NCI-H128 (cell line): ENCODE measurements around the gene OR2W1.
A peak's percentile ranks its signal among the peaks of the same experiment; 100 is the strongest.

Experiments used
- DNase-seq: peaks from one replicate; lab custom pipeline; 2025; ENCODE audit not compliant: unreplicated experiment; lab: John Stamatoyannopoulos, UW

The OR2W1 gene, protein sequence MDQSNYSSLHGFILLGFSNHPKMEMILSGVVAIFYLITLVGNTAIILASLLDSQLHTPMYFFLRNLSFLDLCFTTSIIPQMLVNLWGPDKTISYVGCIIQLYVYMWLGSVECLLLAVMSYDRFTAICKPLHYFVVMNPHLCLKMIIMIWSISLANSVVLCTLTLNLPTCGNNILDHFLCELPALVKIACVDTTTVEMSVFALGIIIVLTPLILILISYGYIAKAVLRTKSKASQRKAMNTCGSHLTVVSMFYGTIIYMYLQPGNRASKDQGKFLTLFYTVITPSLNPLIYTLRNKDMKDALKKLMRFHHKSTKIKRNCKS

DNA sequence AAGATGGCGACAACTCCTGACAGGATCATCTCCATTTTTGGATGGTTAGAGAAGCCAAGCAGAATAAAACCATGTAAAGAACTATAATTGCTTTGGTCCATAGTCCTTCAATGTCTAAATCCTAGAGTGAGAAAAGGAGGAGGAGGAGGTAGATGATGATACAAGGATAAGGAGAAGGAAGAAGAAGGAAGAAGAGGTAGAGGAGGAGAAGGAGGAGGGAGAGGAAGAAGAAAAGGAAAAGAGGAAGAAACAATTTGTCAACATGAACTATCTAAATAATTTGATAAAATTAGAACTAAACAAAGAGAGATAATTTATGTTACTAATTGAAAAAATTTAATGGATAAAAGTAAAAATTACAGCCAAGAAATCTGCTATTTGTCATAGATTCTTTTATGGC is at the start of gene OR2W1:
OR2W1 (minus strand) TSS at position 101 of the 400 bp plus-strand sequence; CDS start at position 101, 0 bp downstream.
- no peak for DNase-seq

DNA sequence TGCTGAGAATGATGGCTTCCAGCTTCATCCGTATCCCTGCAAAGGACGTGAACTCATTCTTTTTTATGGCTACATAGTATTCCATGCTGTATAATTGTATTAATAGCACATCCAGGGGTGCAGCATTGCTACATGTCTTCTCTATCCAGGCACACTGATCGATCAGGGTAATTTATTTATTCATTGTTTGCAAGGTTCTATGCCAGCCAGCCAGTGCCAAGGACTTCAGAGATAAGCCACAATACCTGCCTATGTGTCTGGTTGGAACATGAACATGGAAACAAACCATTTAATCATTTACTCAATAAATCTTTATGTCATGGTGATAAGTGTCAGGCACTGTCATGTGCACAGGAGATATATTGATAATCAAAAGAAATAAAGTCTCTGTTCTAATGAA is 48.0 kb upstream of the OR2W1 start:
- DNase-seq = no peak

DNA sequence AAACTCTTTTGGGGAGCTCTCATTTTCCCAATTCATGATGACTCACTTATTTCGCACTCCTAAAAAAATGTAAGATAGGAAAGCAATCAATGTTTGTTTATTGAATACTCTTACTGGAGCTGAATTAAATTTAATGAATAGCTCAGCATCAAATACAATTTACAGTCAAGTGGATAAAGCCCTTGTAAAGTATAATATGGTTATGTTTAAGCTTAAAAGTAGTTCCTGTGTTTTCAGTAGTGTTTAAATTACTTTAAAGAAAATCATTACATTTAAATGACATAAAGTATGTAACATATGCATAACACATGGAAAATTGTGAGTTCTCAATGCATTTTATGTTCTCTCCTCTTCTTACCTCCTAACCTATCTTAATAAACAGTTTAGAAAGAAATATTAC is 42.2 kb upstream of the OR2W1 start, which contains the start of gene OR2B3:
OR2B3 (minus strand) TSS at position 101 of the 400 bp plus-strand sequence; CDS start at position 36, 65 bp downstream.
- DNase-seq = no peak

DNA sequence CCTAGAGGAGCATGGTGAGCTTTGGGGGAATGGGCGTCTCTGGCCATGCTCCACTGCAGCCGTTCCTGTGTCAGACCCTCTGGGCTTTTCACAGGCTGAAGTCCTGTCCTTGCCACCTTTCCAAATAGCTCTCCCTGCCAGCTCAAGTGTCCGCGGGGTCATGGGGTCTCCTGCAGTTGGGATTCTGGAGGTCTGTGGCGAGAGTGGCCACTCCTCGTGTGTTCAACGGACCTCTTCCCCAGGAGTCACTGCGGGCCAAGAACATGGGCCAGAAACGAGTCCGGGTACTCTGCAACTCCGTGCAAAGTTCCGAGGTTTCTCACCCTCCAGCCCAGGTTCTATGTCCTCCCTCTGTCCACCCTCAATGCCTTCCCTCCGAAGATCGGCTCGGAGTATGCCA is 37.5 kb upstream of the OR2W1 start:
- no peak for DNase-seq

DNA sequence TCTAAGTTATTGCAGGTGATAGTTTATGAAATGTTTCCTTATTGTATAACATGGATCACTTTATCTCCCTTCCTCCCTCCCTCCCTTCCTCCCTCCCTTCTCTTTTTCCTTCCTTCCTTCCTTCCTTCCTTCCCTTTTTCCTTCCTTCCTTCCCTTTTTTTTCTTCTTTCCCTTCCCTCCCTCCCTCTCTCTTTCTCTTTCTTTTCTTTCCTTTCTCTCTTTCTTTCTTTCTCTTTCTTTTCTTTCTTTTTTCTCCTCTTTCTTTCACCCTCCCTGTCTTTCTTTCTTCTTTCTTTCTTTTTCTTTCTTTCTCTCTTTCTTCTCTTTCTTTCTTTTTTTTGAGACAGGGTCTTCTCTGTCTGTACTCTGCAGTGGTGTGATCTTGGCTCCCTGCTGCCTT is 36.3 kb upstream of the OR2W1 start:
- no peak for DNase-seq

DNA sequence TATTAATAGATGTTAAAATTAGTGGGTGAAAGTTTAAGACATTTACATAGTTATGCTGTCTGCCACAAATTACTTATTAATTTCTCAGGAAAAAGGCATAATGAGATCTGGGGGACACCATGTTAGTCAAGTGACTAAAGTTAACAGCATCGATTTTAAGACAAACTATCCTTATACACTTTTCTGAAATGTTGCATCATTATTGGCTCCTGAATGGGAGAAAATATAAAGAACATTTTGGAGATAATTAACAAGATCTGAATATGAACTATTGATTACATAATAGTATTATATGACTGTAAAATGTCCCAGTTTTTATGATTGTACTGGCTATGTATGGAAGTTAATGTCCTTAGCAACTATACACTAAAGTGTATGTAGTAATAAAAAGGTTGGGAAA is 34.2 kb upstream of the OR2W1 start:
- no peak for DNase-seq

DNA sequence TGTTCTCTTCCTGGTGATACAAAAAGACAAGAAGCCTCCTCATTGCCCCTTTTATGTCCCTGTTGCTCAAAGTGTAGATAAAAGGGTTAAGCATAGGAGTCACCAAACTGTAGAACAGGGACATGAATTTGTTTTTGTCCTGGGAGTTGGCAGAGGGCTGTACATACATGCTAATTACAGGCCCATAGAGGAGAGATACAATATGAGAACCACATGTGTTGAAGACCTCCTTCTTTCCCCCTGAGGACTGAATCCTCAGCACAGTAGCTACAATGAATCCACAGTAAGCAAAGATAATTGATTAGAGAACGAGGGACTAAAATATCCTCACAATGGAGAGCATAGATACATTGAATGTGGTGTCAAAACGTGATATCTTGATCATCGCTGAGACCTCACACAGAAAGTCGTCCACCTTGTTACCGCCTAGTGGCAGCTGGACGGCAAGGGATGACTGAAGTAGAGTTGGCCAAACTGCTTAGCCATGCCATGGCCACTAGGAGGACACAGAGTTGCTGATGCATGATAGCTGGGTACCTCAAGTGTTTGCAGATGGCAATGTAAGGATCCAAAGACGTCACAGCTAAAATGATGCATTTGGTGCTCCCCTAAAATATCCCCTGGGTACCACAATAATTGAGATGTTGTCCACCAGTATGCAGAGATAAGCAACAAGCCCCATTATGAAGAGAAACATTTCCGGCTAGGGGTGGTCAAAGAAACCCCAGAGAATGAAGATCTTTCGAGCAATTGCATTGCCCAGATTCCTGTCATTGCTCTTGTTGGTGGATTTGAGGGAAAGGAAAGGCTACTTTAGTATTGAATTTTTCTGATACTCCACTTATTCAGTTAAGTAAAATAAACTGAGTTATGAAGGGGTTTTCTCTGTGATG is 27.1 kb upstream of the OR2W1 start:
- no peak for DNase-seq

DNA sequence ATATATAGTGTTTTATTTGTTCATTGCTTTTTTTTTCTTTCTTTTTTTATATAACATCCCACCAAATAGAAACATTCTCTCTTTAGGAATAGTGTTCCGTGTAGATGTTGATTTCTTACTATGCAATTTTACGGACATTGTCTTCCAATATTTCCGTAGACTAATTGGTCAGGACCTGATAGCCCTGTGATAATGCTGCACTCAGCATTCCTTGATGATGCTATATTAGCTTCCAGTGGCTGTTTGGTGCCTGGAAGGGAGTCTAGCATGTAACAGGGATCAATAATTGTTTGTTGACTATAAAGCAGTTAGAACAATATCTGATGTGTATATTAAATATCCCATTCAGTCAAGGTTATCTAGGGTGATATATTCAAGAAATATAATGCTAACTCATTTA is 6.7 kb upstream of the OR2W1 start:
- no peak for DNase-seq

DNA sequence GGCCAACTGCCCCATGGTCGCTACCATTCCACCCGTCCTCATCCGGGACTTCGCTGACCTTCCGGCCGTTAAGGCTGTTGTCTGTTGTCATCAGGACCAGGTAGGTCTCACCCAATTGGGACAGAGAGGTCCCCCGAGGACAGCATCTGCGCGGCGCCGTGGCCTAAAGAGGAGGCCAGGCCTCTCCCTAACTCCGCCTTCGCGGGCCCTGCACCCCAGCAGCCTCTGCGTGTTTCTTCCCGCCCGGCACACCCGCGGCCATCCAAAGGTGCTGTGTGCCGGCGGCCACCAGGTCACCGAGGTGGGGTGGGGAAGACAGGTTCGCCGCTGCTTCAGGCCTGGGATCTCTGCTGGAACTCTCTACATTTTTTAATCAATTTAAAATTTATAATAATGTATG is 9.0 kb downstream of the OR2W1 start:
- no peak for DNase-seq

DNA sequence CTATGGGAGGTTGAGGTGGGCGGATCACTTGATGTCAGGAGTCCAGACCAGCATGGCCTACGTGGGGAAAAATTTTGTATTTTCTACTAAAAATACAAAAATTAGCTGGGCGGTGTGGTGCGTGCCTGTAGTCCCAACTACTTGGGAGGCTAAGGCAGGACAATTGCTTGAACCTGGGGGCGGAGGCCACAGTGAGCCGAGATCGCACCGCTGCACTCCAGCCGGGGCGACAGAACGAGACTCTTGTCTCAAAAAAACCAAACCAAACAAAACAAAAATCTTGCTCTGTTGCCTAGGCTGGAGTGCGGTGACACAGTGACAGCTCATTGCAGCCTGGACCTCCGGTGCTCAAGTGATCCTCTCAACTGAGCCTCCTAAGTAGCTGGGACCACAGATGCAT is 16.2 kb downstream of the OR2W1 start:
- DNase-seq = no peak

DNA sequence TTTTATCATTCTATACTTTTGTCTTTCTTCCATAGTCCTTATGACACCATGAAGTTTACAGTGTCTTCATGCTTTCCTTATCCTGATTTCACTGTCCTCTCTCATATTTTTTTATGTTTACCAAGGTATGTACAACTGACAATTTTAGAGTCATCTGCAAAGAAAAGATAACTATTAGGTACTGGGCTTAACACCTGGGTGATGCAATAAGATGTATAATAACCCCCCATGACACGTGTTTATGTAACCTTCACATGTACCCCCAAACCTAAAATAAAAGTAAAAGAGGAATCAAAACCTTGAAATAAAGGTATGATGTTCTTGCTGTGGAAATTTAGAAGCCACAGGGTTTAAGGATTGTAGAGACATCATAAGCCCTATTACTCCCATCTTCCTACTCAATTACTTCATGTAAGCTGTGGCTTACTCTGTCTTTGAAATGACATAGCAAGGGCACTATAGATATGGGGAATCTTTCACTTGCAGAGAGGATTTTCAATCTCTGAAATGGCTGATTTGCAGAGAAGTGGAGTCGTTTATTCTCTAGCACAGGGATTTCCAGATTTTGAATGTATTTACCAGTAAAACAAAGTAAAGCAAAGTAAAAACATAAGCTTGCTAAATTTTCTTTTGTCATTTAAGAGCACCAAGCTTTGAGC is 18.9 kb downstream of the OR2W1 start:
- DNase-seq = no peak

DNA sequence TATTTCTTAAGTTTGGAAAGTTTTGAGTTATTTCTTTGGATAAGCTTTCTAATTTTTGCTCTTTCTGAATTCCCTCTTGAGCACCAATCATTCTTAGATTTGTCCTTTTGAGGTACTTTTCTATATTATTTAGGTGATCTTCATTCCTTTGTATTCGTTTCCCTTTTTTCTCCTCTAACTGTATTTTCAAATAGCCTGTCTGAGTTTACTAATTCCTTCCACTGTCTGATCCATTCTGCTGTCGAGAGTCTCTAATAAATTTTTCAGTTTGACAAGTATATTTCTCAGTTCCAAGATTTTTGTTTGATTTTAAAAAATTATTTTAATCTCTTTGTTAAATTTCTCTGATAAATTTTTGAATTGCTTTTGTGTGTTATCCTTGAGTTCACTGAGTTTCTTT is 23.5 kb downstream of the OR2W1 start:
- no peak for DNase-seq

DNA sequence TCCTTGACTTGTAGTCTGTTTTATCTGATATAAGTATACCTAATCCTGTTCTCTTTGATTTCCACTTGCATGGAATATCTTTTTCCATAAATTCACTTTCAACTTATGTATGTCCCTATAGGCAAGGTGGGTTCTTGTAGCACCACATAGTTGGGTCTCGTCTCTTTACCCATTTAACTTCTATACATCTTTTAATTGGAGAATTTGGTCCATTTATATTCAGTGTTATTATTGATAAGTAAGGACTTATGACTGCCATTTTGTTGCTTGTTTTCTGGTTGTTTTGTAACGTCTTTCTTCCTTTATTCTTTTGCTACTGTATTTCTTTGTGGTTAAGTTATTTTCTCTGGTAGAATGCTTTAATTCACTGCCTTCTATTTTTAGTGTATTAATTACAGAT is 25.3 kb downstream of the OR2W1 start:
- DNase-seq = no peak

DNA sequence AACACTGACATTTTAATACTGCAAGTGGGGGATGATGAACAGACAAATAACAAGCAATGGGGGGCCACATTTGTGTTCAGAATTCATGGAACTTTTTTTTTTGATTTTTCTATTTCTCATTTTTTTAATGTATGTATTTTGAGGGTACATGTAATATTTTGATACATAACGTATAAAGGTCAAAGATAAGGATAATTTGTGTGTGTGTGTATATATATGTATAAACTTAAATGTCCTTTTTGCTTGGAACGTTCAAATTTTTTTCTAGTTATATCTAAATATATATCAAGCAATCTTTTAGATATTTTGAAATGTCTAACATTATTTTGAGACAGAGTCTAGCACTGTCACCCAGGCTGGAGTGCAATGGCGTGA is 27.6 kb downstream of the OR2W1 start:
- no peak for DNase-seq

DNA sequence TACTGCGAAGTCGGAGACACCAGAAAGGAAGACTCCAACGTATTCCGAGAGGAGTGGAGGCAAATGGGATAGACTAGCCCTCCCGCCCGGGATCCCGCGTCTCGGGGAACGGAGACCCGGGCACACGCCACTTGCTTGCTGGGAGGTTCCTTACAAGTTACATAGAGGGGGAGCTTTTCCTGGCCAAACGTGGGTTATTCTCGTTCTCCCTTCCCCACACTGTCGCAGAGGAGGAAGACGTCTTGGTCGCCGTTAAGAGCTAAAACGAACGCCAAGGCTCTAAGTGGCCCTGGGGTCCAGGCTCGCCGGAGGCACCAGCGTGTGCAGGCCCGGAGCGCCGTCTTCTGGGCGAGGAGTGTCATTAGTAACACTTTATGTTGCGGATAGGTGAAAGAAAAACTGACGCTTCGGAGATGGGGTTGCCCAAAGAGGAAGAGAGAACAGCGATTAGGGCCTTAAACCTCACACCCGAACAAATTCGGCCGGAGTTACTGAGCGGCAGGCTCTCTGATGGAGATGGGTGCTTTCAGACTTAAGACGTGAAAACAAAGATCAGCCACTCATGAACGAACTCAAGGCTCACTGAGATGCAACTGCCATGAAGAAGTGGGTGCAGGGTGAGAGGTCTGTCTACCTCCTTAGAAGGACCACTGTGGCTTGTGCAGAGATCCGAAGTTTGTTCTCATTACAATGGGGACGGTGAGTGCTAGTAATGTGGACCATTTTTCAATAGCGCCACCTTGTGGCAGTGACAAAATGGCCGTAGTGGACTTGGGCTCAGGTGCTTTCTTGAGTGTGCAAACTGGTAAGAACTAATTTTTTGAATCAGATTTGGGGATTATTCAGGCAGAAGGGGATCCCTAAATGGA is 28.2 kb downstream of the OR2W1 start:
- DNase-seq = peak; percentile 48

DNA sequence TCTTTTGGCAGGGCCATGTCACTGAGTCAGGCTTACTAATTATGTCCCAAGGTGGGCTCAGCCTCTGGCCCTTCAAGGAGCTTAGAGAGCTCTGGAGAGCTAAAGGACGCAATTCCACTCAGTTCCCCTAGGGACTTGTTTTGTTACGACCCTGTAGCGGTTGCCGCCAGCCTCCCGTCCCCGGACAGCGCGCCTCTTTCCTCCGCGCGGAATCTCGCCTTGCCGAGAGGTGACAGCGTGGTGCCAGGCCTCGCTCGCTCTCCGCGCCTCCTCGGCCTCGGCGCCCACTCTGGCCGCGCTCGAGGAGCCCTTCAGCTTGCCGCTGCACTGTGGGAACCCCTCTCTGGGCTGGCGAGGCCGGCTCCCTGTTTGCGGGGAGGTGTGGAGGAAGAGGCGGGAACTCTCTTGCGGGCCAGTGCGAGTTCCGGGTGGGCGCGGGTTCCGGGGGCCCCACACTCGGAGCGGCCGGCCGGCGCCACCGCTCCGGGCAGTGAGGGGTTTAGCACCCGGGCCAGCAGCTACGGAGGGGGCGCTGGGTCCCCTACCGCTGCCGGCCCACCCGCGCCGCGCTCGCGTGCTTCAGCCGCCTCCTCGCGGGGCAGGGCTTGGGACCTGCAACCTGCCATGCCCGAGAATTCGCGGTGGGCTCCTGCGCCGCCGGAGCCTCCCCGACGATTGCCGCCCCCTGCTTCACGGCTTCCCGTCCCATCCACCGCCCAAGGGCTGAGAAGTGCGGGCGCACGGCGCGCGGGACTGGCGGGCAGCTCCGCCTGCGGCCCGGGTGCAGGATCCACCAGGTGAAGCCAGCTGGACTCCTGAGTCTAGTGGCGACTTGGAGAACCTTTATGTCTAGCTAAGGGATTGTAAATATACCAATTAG is 30.0 kb downstream of the OR2W1 start:
- no peak for DNase-seq

DNA sequence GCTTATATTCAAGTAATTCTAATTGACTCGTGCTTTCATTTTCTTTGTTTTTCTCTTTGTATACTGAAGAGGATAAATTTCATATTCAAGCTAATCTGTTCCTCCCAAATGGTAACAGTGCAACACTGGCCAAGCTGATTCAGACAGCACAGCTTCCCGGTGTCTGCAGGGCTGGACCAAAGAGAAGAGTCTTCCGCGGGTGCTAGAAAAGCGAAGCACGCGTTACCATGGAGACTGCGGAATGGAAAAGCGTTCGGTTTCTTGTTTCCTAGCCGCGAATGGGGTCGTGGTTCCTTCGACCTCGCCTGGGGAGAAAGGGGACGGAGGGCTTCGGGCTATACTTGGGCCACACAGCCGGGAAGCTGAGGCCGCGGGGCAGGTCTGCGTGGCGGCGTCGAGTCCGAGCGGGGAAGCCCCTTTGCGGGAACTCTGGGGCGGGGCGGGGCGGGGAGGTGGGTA is 33.7 kb downstream of the OR2W1 start:
- DNase-seq = peak; percentile 7

DNA sequence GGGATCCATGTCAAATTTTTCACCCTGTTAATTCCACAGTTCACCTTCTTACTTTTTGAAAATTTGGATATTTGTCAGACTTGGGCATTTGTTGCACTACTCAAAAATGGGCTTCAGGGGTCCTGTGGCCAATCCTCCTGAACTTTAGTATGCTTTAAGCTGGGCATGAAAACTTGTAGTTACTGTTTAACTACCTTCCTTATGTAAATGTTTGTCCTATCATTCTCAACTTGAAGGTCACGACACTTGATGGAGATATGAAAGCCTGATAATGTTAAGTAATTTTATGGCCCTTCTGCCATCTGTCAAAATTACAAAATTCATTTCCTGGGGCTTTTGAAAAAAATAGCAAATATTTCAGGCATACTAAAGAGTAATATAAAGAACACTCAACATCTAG is 35.6 kb downstream of the OR2W1 start:
- DNase-seq = no peak

DNA sequence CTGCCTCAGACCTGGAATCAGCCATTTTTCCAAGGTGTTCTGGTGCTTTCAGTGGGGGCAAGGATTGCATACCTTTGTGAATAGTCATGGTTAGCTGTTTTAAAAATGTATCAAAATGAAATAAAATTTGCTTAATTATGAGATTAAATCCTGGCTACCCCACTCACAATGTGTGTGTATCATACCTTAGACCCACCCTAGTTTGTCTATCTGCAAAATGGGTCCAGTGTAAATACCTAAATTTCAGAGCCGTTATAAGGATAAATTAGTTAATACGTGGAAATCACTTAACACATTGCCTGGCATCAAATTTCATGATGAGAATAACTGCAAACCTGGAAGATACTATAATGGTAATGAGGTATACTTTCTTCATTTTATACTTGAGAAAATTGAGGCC is 36.9 kb downstream of the OR2W1 start:
- DNase-seq = no peak
